ENCODE data around the gene PPP1R16B.

DNA sequence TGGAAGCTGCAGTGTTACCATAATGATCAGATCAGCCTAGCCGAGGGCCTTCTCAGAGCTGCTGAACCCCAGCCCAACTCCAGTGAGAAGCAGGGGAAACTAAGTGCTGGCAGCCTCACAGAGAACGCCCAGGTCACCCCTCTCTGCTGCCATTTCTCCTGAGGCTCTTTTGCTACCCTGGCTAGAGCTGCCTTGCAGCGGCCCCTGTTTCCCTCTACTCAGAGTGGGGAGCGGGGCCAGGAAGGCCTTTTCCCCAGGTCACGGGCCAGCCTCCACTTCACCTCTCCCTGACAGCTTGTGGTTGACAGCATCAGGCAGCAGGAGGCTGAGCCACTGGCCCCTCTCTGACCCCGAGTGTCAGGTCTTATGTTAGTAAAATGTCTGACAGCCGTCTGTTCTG lies 34.5 kb upstream of the PPP1R16B start:
- TF ChIP-seq ZNF274 (IDR thresholded peaks at IDR 0.05; ENCODE audit: low read depth, low read length) (no peak), YY1 (IDR thresholded peaks at IDR 0.05; ENCODE audit: insufficient read depth, insufficient read length) (no peak), SUZ12 (IDR thresholded peaks at IDR 0.05; ENCODE audit: extremely low read depth, insufficient read depth, insufficient read length) (no peak)

Measured in NT2/D1 (cell line).